ENCODE results near the gene IRS1. TPM values are rescaled to one million over a fixed set of nuclear protein-coding genes. Genes with fewer than 3 reads are reported as not detected.
A peak's percentile ranks its signal among the peaks of the same experiment; 100 is the strongest.

IRS1 gene
- total and polyA plus RNA-seq, 2 experiments from 2014 or later = 4.1 to 40.4 TPM

DNA sequence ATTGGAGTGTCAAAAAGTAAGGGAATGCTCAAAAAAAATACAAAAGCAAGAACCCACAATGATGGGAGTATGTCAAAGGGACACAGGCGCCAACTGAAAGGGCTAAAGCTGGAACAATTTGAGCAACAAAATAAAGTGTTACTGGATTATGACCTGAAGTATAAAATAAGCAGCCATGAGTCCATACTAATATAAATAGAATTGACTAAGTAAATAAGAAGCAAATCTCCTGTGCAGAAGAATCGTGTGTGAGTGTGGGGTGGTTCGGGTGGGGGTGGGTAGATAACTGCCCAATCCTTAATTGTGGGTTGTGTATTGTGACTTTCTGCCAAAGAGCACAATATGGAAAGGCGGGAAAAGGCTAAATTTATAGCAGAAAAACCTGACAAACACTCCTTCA is 23.5 kb downstream of the IRS1 start:
- TF ChIP-seq, protein P1, sequence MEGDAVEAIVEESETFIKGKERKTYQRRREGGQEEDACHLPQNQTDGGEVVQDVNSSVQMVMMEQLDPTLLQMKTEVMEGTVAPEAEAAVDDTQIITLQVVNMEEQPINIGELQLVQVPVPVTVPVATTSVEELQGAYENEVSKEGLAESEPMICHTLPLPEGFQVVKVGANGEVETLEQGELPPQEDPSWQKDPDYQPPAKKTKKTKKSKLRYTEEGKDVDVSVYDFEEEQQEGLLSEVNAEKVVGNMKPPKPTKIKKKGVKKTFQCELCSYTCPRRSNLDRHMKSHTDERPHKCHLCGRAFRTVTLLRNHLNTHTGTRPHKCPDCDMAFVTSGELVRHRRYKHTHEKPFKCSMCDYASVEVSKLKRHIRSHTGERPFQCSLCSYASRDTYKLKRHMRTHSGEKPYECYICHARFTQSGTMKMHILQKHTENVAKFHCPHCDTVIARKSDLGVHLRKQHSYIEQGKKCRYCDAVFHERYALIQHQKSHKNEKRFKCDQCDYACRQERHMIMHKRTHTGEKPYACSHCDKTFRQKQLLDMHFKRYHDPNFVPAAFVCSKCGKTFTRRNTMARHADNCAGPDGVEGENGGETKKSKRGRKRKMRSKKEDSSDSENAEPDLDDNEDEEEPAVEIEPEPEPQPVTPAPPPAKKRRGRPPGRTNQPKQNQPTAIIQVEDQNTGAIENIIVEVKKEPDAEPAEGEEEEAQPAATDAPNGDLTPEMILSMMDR (IDR thresholded peaks at IDR 0.05; ENCODE audit: low read depth, low read length) = no peak
- DNase-seq (ENCODE audit: low read depth in 1 of 2, low spot score in 1 of 2) = no peak
- H3K36me3 ChIP-seq = no peaks in the 10 kb centered on the region
- peaks cover 37% of the 10 kb centered on the region for H3K4me1 ChIP-seq (ENCODE audit: low read depth)
- no peak overlapping the region for H3K27ac ChIP-seq
- no peaks in the 10 kb centered on the region for H3K27me3 ChIP-seq
- no peak overlapping the region for H3K4me3 ChIP-seq
- no peaks in the 10 kb centered on the region for H3K9me3 ChIP-seq (ENCODE audit: low read depth)

DNA sequence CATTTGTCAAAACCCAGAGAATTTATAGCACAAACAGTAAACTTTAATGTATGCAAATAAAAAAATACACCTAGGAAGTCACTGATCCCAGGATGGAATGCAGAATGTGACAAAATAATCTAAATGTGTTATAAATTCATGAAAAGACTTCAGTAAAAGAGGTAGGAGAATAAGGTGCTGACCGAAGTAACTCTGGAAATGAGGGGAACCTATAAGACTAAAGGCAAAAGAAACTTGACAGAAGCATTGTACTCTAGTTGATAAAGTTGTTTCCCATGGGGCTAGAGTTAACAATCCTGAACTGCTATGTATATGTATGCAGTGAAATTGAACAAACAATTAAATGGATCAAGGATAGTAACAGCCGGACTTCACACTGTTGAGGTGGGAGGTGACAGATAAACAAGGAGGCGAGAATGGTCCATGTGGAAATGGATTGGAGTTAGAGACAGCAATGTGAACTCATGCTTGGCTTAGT is 24.5 kb downstream of the IRS1 start:
- DNase-seq (ENCODE audit: low read depth in 1 of 2, low spot score in 1 of 2) = no peak

DNA sequence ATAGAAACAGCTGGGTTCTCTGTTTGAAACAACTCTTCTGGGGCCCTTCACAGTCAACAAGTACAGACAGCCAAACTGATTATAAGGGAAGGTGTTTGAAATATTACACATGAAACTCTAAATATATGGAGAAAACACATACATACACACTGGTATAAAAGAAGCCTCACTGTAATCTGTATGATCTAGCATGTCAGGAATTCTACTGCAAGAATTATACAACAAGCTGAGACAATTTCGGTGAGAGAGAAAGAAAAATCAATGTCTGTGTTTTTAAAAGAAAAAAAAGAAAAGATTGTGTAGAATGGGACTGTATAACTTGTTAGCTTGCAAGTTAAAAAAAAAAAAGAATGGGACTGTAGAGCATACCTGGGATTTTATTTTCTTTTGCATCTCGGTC is 26.3 kb downstream of the IRS1 start:
- DNase-seq (ENCODE audit: low read depth in 1 of 2, low spot score in 1 of 2) = no peak
- H3K27me3 ChIP-seq = no peaks in the 10 kb centered on the region
- TF ChIP-seq, protein P1 (IDR thresholded peaks at IDR 0.05; ENCODE audit: low read depth, low read length) = no peak
- peaks cover 53% of the 10 kb centered on the region for H3K4me1 ChIP-seq (ENCODE audit: low read depth)
- H3K27ac ChIP-seq = peak overlapping the region; percentile 84
- no peaks in the 10 kb centered on the region for H3K36me3 ChIP-seq
- H3K4me3 ChIP-seq = no peak overlapping the region
- no peaks in the 10 kb centered on the region for H3K9me3 ChIP-seq (ENCODE audit: low read depth)

More for the DNA sequence above, 24.5 kb downstream of the IRS1 start:
- Histone ChIP-seq H3K27me3 (no peaks in the 10 kb centered on the region), H3K4me3 (no peak overlapping the region), H3K27ac (no peak overlapping the region), H3K4me1 (ENCODE audit: low read depth) (peaks cover 44% of the 10 kb centered on the region), H3K9me3 (ENCODE audit: low read depth) (no peaks in the 10 kb centered on the region), H3K36me3 (no peaks in the 10 kb centered on the region)
- TF ChIP-seq, protein P1 (IDR thresholded peaks at IDR 0.05; ENCODE audit: low read depth, low read length) = no peak

DNA sequence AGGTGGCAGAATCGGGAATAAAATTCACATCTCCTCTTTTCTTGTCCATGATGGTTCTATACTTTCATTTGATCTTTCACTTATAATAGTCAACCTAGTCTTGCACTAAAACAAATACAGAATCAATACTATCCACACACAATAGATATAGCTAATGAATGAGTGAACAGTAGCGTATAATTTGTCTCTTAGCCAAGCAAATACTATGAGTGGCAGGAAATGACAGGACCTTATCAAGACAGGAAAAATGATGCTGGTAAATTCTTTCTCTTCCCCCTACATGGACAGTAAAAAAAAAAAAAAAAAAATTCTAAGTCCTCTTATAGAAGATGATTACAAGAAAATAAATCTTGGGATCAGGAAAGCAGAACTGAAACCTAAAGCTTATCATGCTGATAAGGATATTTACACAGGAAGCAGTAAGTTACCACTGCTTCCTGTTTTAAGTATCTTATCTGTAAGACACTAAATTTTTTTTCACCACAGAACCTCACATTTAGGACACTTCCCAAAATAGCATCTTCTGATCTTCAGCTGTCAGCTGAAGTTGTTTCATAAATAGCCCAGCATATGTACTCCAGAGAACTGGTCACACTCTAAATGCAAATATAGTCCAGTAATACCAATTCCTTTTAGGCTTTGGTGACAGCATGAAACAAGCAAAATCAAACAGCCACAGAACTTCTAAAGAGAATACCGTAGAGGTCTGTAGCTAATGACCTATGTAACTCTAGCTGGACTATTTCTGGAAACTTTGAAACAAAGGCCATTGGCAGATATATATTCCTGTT is 27.0 kb downstream of the IRS1 start:
- H3K4me3 ChIP-seq = no peak overlapping the region
- H3K27me3 ChIP-seq = no peaks in the 10 kb centered on the region
- no peaks in the 10 kb centered on the region for H3K9me3 ChIP-seq (ENCODE audit: low read depth)
- H3K27ac ChIP-seq = peak overlapping the region; percentile 84
- H3K4me1 ChIP-seq (ENCODE audit: low read depth) = peaks cover 60% of the 10 kb centered on the region
- TF ChIP-seq, protein P1 (IDR thresholded peaks at IDR 0.05; ENCODE audit: low read depth, low read length) = no peak
- DNase-seq (ENCODE audit: low read depth in 1 of 2, low spot score in 1 of 2) = peak; percentile 42 to 53
- no peaks in the 10 kb centered on the region for H3K36me3 ChIP-seq

DNA sequence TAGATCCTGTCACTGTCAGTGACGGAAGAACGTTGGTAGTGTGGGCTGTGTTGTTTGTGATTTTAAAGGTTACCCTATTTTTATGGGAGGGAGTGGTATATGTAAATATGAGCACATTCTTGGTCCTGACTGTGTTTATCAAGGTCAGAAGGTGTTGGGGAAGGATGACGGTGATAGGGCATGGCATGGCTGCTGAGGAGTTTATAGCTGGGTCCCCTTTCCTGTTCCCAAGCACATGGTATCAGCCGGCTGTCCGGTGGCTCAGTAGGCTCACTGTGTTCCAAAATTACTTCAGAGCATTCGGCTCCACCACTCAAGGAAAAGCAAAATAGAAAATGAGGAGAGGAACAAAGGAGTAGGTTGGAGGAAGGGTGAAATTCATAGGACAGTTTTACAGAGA is 28.6 kb downstream of the IRS1 start:
- TF ChIP-seq, protein P1 (IDR thresholded peaks at IDR 0.05; ENCODE audit: low read depth, low read length) = no peak
- Histone ChIP-seq H3K9me3 (ENCODE audit: low read depth) (no peaks in the 10 kb centered on the region), H3K36me3 (no peaks in the 10 kb centered on the region), H3K4me1 (ENCODE audit: low read depth) (peaks cover 70% of the 10 kb centered on the region), H3K27ac (peak overlapping the region; percentile 84), H3K27me3 (no peaks in the 10 kb centered on the region), H3K4me3 (no peak overlapping the region)
- DNase-seq (ENCODE audit: low read depth in 1 of 2, low spot score in 1 of 2) = no peak

All from cardiac muscle cell (in vitro differentiated cells and primary cell).